Mononuclear cell (primary cell): ENCODE data around the gene FMNL2. TPM values are rescaled to one million over a fixed set of nuclear protein-coding genes. Genes with fewer than 3 reads are reported as not detected.

ENCODE experiments used
- H3K27me3 ChIP-seq: 2 replicates; pipeline ENCODE4 v1.6.0; 2011; ENCODE audit warnings: low read length, control low read depth; ENCODE audit not compliant: insufficient read depth
- H3K4me1 ChIP-seq: 2 replicates; pipeline ENCODE4 v1.5.1; 2011; ENCODE audit warnings: mild to moderate bottlenecking, low read length, control low read depth; ENCODE audit not compliant: insufficient read depth
- H3K4me3 ChIP-seq: 2 replicates; pipeline ENCODE4 v1.5.1; 2011; ENCODE audit warnings: mild to moderate bottlenecking, low read length, moderate library complexity
- H3K9me3 ChIP-seq: 2 replicates; pipeline ENCODE4 v1.5.1; 2011; ENCODE audit warnings: low read depth, mild to moderate bottlenecking, control low read depth, low read length
- total RNA-seq: library from RNA; depleted of rRNA; stranded (reverse); fragments of >200 nt; gene quantifications from one replicate; pipeline ENCODE4 v1.2.3, GENCODE V29; 2012

The FMNL2 gene
- total RNA-seq, 1 donor: 1.2 TPM

GRCh38 chr2:152497481-152498052 lies 162.6 kb downstream of the FMNL2 start:
- H3K4me1 ChIP-seq: peaks cover 4% of the 10 kb centered on the region
- no peaks in the 10 kb centered on the region for H3K27me3 ChIP-seq
- H3K9me3 ChIP-seq: no peaks in the 10 kb centered on the region
- no peak overlapping the region for H3K4me3 ChIP-seq

- H3K27me3 ChIP-seq: no peaks in the 10 kb centered on the region
- H3K4me3 ChIP-seq: no peak overlapping the region
- H3K4me1 ChIP-seq: no peaks in the 10 kb centered on the region
- H3K9me3 ChIP-seq: no peaks in the 10 kb centered on the region
Observed at GRCh38 chr2:152499331-152499816, 164.4 kb downstream of the FMNL2 start.

- Histone ChIP-seq H3K27me3 (no peaks in the 10 kb centered on the region), H3K9me3 (no peaks in the 10 kb centered on the region), H3K4me3 (no peak overlapping the region), H3K4me1 (no peaks in the 10 kb centered on the region)
Observed at GRCh38 chr2:152499896-152500735, 165.1 kb downstream of the FMNL2 start.

GRCh38 chr2:152500772-152501171 lies 165.8 kb downstream of the FMNL2 start:
- no peak overlapping the region for H3K4me3 ChIP-seq
- no peaks in the 10 kb centered on the region for H3K4me1 ChIP-seq
- H3K9me3 ChIP-seq: no peaks in the 10 kb centered on the region
- no peaks in the 10 kb centered on the region for H3K27me3 ChIP-seq

GRCh38 chr2:152501666-152502065 lies 166.7 kb downstream of the FMNL2 start:
- Histone ChIP-seq H3K9me3 (no peaks in the 10 kb centered on the region), H3K4me3 (no peak overlapping the region), H3K27me3 (no peaks in the 10 kb centered on the region), H3K4me1 (no peaks in the 10 kb centered on the region)

- H3K4me3 ChIP-seq: no peak overlapping the region
- H3K4me1 ChIP-seq: no peaks in the 10 kb centered on the region
- no peaks in the 10 kb centered on the region for H3K9me3 ChIP-seq
- no peaks in the 10 kb centered on the region for H3K27me3 ChIP-seq
Observed at GRCh38 chr2:152504618-152505017, 169.6 kb downstream of the FMNL2 start.

GRCh38 chr2:152505495-152505906 lies 170.5 kb downstream of the FMNL2 start:
- H3K9me3 ChIP-seq: no peaks in the 10 kb centered on the region
- H3K4me3 ChIP-seq: no peak overlapping the region

GRCh38 chr2:152506843-152507242 lies 171.9 kb downstream of the FMNL2 start:
- no peak overlapping the region for H3K4me3 ChIP-seq

More at GRCh38 chr2:152505495-152505906, 170.5 kb downstream of the FMNL2 start:
- H3K27me3 ChIP-seq: no peaks in the 10 kb centered on the region
- H3K4me1 ChIP-seq: no peaks in the 10 kb centered on the region

GRCh38 chr2:152507907-152508306 lies 172.9 kb downstream of the FMNL2 start:
- H3K27me3 ChIP-seq: no peaks in the 10 kb centered on the region
- no peaks in the 10 kb centered on the region for H3K9me3 ChIP-seq
- no peak overlapping the region for H3K4me3 ChIP-seq
- no peaks in the 10 kb centered on the region for H3K4me1 ChIP-seq

More at GRCh38 chr2:152506843-152507242, 171.9 kb downstream of the FMNL2 start:
- Histone ChIP-seq H3K27me3 (no peaks in the 10 kb centered on the region), H3K4me1 (no peaks in the 10 kb centered on the region), H3K9me3 (no peaks in the 10 kb centered on the region)

GRCh38 chr2:152508446-152508845 lies 173.5 kb downstream of the FMNL2 start:
- H3K9me3 ChIP-seq: no peaks in the 10 kb centered on the region
- no peaks in the 10 kb centered on the region for H3K4me1 ChIP-seq
- no peak overlapping the region for H3K4me3 ChIP-seq
- H3K27me3 ChIP-seq: no peaks in the 10 kb centered on the region

- H3K27me3 ChIP-seq: no peaks in the 10 kb centered on the region
- no peaks in the 10 kb centered on the region for H3K4me1 ChIP-seq
- no peaks in the 10 kb centered on the region for H3K9me3 ChIP-seq
- no peak overlapping the region for H3K4me3 ChIP-seq
Observed at GRCh38 chr2:152509772-152510491, 175.0 kb downstream of the FMNL2 start.

- H3K4me1 ChIP-seq: no peaks in the 10 kb centered on the region
Observed at GRCh38 chr2:152510621-152511020, 175.6 kb downstream of the FMNL2 start.

GRCh38 chr2:152511981-152512380 lies 177.0 kb downstream of the FMNL2 start:
- Histone ChIP-seq H3K4me3 (no peak overlapping the region), H3K9me3 (no peaks in the 10 kb centered on the region), H3K27me3 (no peaks in the 10 kb centered on the region), H3K4me1 (no peaks in the 10 kb centered on the region)

More at GRCh38 chr2:152510621-152511020, 175.6 kb downstream of the FMNL2 start:
- Histone ChIP-seq H3K27me3 (no peaks in the 10 kb centered on the region), H3K4me3 (no peak overlapping the region), H3K9me3 (no peaks in the 10 kb centered on the region)

GRCh38 chr2:152513029-152513428 lies 178.1 kb downstream of the FMNL2 start:
- Histone ChIP-seq H3K9me3 (no peaks in the 10 kb centered on the region), H3K4me1 (no peaks in the 10 kb centered on the region)

GRCh38 chr2:152513681-152514080 lies 178.7 kb downstream of the FMNL2 start:
- Histone ChIP-seq H3K4me3 (no peak overlapping the region), H3K9me3 (no peaks in the 10 kb centered on the region), H3K27me3 (no peaks in the 10 kb centered on the region), H3K4me1 (no peaks in the 10 kb centered on the region)

More at GRCh38 chr2:152513029-152513428, 178.1 kb downstream of the FMNL2 start:
- H3K27me3 ChIP-seq: no peaks in the 10 kb centered on the region
- no peak overlapping the region for H3K4me3 ChIP-seq
